GM06990 (cell line): ENCODE data around the gene CSTPP1.

Experiments
- DNase-seq: peaks from one replicate; pipeline ENCODE4 v3.0.0-alpha.2; 2011; ENCODE audit not compliant: insufficient read length; ENCODE audit errors: extremely low read depth
- H3K27me3 ChIP-seq: replicated peaks from 2 replicates; pipeline ENCODE4 v1.6.0; 2011; ENCODE audit warnings: low read length; ENCODE audit not compliant: control insufficient read depth, insufficient read depth
- H3K36me3 ChIP-seq: 2 replicates; pipeline ENCODE4 v1.5.1; 2011; ENCODE audit warnings: low read length; ENCODE audit not compliant: control insufficient read depth, insufficient read depth
- H3K4me3 ChIP-seq: replicated peaks from 2 replicates; pipeline ENCODE4 v1.5.1; 2011; ENCODE audit warnings: low read depth, mild to moderate bottlenecking, control low read depth, low read length
- CTCF ChIP-seq: IDR thresholded peaks from 2 replicates; pipeline ENCODE4 v1.5.1; 2011; ENCODE audit warnings: low read length, control low read depth, mild to moderate bottlenecking, inconsistent platforms; ENCODE audit not compliant: insufficient read depth, poor library complexity, severe bottlenecking

The CSTPP1 gene

DNA sequence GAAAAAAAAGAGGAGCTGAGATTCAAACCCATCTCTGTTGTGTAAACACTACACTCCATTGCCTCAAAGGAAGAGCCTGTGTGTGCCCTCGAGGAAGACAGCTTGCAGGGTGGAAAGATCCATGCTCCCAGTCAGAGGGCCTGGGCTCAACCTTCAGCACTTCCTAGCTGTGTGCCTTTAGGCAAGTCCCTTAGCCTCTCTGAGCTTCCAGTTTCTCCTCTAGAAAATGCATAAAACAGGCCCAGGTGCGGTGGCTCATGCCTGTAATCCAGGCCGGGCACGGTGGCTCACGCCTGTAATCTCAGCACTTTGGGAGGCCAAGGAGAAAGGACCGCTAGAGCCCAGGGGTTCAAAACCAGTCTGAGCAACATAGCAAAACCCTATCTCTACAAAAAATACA, 244.7 kb downstream of the CSTPP1 start:
- no peak for DNase-seq
- Histone ChIP-seq H3K36me3 (no peaks in the 10 kb centered on the region), H3K27me3 (no peaks in the 10 kb centered on the region), H3K4me3 (no peak overlapping the region)
- no peak for TF ChIP-seq CTCF

- Histone ChIP-seq H3K27me3 (no peaks in the 10 kb centered on the region), H3K36me3 (no peaks in the 10 kb centered on the region), H3K4me3 (no peak overlapping the region)
- no peak for DNase-seq
- no peak for TF ChIP-seq CTCF
Observed at GRCh38 chr11:47182380-47182779, 245.8 kb downstream of the CSTPP1 start.

- H3K36me3 ChIP-seq = no peaks in the 10 kb centered on the region
- no peak for DNase-seq
- H3K4me3 ChIP-seq = no peak overlapping the region
- TF ChIP-seq CTCF = no peak
- H3K27me3 ChIP-seq = no peaks in the 10 kb centered on the region
Observed at GRCh38 chr11:47183031-47183856, 246.7 kb downstream of the CSTPP1 start.

GRCh38 chr11:47183969-47184368, 247.4 kb downstream of the CSTPP1 start:
- Histone ChIP-seq H3K4me3 (no peak overlapping the region), H3K36me3 (no peaks in the 10 kb centered on the region)
- TF ChIP-seq CTCF = no peak

DNA sequence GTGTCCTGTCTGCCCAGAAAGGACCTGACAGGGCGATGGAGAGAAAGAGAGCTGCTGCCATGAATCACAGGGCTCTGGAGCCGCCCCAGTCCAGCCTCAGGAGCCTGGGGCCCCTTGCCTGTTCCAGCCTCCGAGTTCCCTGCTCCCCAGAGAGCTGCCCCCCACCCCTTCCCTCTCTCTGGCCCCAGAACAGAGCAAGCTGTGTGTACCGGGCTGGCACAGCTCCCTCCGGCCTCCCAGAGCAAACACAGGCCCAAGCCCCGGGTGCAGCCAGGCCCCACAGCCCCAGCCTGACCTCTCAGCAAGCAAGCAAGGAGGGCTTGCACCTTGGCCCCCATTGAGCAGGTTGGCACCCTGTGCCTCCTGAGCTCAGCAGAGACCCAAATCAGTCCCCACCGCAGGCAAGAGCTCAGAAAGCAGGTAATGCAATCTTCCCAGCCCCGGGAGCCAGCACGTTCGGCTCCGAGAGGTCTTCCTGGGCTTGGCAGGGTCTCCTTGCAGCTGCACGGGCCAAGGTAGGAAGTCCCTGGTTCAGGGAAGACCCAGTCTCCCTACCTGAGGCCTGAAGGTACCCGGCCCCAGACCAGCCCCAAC, 248.2 kb downstream of the CSTPP1 start:
- TF ChIP-seq CTCF = no peak
- H3K36me3 ChIP-seq = no peaks in the 10 kb centered on the region
- H3K27me3 ChIP-seq = no peaks in the 10 kb centered on the region
- no peak overlapping the region for H3K4me3 ChIP-seq
- no peak for DNase-seq

More at GRCh38 chr11:47183969-47184368, 247.4 kb downstream of the CSTPP1 start:
- DNase-seq = no peak
- H3K27me3 ChIP-seq = no peaks in the 10 kb centered on the region
